ENCODE measurements around the gene MLLT3.

GRCh38 chr9:20511686-20512085 lies 110.6 kb downstream of the MLLT3 start:
- TF ChIP-seq CTCF (IDR thresholded peaks at IDR 0.05) (no peak), POLR2A (IDR thresholded peaks at IDR 0.05) (no peak)

All from body of pancreas (tissue), 4 donors.